Neural crest cell (in vitro differentiated cells): ENCODE results near the gene NME3. TPM values are rescaled to one million over a fixed set of nuclear protein-coding genes. Genes with fewer than 3 reads are reported as not detected.
"Not testable (repeated sequence)": the region's sequence is repeated elsewhere in the genome, so short reads cannot be mapped to it uniquely, and the experiment has no call there.

Experiments used
- DNase-seq: peaks from one replicate; pipeline ENCODE4 v3.0.0; 2021; ENCODE audit warnings: low read depth, mixed read lengths, low spot score
- H3K27ac Mint-ChIP-seq: one replicate; pipeline ENCODE4 v1.8.0; 2021; ENCODE audit warnings: mild to moderate bottlenecking, mixed read lengths; ENCODE audit not compliant: unreplicated experiment
- H3K27me3 Mint-ChIP-seq: 2 replicates; pipeline ENCODE4 v1.8.0; 2021; ENCODE audit warnings: low read depth, mild to moderate bottlenecking, mixed read lengths
- H3K36me3 Mint-ChIP-seq: 2 replicates; pipeline ENCODE4 v1.8.0; 2021; ENCODE audit warnings: low read depth, mild to moderate bottlenecking, mixed read lengths
- H3K4me1 Mint-ChIP-seq: 2 replicates; pipeline ENCODE4 v1.8.0; 2021; ENCODE audit warnings: mixed read lengths
- H3K4me3 Mint-ChIP-seq: one replicate; pipeline ENCODE4 v1.8.0; 2021; ENCODE audit warnings: mild to moderate bottlenecking, mixed read lengths
- H3K9me3 Mint-ChIP-seq: 2 replicates; pipeline ENCODE4 v1.8.0; 2021; ENCODE audit warnings: mixed read lengths
- total RNA-seq: library from RNA; stranded (reverse); gene quantifications from 2 replicates; pipeline ENCODE4 v1.2.1, GENCODE V29; 2021
- TF ChIP-seq, protein P1 (sequence below): fragments of 200-600 bp; sonication (generic); conservative IDR thresholded peaks from 2 replicates; pipeline ENCODE4 v1.5.0; 2021; ENCODE audit warnings: antibody characterized with exemption, mild to moderate bottlenecking

NME3 gene
- total RNA-seq, 1 donor from 2014 or later = 35.0 TPM

DNA sequence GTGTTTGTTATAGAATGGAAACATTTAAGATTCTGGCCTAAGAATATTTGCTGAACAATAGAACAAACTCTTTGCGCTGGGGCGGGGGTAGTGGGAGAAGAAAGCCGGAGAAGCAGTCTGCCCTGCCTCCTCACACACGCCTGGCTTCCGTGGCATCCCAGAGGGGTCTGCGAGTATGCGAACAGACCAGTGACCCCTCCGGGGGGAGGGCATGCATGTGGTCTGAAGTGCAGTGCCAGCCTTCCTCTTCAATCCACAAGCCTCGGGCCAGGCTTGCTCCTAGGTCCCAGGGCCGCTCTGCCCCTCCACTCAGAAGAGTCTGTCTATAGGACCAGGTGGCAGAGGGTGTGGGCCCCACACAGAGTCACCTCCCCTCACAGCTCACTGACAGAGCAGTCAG lies 36.3 kb upstream of the NME3 start:
- no peaks in the 10 kb centered on the region for H3K9me3 Mint-ChIP-seq
- H3K4me1 Mint-ChIP-seq = no peaks in the 10 kb centered on the region

DNA sequence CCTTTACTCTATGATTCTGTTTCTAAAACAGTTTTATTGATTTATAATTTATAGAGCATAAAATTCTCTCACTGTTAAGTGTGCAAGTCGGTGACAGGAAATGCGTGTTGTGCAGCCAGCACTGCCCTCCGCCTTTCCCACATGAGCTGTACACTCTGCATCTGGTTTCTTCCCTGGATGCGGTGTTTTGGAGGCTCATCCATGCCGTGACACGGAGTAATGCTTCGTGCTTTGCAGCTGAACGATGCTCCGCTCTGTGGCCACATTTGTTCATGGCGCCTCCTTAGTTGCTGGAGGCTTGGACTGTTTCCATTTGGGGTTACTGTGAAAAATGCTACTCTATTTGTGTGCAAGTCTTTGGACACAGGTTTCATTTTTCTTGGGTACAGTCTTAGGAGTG lies 29.4 kb upstream of the NME3 start:
- H3K36me3 Mint-ChIP-seq = peaks cover 19% of the 10 kb centered on the region
- no peak for DNase-seq
- no peak overlapping the region for H3K27ac Mint-ChIP-seq
- no peak overlapping the region for H3K4me3 Mint-ChIP-seq
- no peaks in the 10 kb centered on the region for H3K9me3 Mint-ChIP-seq
- H3K27me3 Mint-ChIP-seq = no peaks in the 10 kb centered on the region
- H3K4me1 Mint-ChIP-seq = no peaks in the 10 kb centered on the region
- TF ChIP-seq, protein P1, sequence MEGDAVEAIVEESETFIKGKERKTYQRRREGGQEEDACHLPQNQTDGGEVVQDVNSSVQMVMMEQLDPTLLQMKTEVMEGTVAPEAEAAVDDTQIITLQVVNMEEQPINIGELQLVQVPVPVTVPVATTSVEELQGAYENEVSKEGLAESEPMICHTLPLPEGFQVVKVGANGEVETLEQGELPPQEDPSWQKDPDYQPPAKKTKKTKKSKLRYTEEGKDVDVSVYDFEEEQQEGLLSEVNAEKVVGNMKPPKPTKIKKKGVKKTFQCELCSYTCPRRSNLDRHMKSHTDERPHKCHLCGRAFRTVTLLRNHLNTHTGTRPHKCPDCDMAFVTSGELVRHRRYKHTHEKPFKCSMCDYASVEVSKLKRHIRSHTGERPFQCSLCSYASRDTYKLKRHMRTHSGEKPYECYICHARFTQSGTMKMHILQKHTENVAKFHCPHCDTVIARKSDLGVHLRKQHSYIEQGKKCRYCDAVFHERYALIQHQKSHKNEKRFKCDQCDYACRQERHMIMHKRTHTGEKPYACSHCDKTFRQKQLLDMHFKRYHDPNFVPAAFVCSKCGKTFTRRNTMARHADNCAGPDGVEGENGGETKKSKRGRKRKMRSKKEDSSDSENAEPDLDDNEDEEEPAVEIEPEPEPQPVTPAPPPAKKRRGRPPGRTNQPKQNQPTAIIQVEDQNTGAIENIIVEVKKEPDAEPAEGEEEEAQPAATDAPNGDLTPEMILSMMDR = no peak

More for the DNA sequence above, 36.3 kb upstream of the NME3 start:
- Mint-ChIP-seq H3K27me3 (no peaks in the 10 kb centered on the region), H3K27ac (no peak overlapping the region), H3K4me3 (no peak overlapping the region), H3K36me3 (peaks cover 11% of the 10 kb centered on the region)
- no peak for DNase-seq
- TF ChIP-seq, protein P1 = no peak

DNA sequence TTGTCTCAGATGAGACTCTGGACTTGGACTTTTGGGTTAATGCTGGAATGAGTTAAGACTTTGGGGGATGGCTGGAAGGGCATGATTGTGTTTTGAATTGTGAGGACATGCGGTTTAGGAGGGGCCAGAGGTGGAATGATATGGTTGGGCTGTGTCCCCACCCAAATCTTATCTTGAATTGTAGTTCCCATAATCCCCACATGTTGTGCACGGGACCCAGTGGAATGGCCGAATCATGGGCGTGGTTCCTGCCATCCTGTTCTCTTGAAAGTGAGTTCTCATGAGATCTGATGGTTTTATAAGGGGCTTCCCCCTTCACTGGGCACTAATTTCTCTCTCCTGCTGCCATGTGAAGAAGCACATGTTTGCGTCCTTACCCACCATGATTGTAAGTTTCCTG lies 27.9 kb upstream of the NME3 start:
- H3K27me3 Mint-ChIP-seq, DNase-seq, H3K4me3 Mint-ChIP-seq, H3K4me1 Mint-ChIP-seq, H3K9me3 Mint-ChIP-seq, H3K27ac Mint-ChIP-seq: not testable (repeated sequence)
- peaks cover 16% of the 10 kb centered on the region for H3K36me3 Mint-ChIP-seq

DNA sequence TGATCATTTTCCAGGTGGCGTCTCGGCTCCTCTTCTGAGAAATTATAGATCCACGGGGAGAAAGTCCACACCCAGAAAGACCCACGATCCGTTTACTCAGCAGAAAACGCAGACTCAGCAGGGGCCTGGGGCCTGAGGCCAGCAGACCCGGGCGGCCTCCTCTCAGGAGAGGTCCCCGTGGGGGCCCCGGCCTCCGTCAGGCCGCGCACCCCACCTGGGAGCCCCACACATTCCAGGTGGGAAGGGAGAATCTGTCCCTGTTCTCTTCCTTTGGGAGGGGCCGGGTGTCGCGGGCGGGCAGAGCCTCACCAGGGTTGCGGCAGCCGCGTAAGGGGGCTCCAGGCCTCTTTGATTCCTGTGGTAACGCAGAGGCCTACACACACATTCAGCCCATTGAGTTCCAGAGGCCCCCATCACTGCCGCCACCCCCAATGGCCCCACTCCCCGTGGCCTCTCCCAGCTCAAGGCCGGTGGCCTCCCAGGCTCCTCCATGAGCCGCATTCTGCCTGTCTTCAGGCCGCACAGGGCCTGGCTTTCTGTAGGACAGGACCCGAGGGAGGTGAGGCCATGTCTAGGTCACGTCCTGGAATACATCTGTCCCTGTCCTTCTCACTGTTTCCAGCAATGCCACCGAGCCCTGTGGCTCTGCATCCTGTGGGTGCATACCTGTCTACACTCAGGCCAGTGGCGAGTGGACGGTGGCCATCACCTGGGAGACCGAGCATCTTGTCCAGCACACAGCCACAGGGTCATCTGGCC lies 23.7 kb upstream of the NME3 start:
- H3K27me3 Mint-ChIP-seq = no peaks in the 10 kb centered on the region
- DNase-seq = no peak
- peaks cover 14% of the 10 kb centered on the region for H3K36me3 Mint-ChIP-seq
- no peaks in the 10 kb centered on the region for H3K9me3 Mint-ChIP-seq
- no peaks in the 10 kb centered on the region for H3K4me1 Mint-ChIP-seq
- H3K27ac Mint-ChIP-seq = no peak overlapping the region
- TF ChIP-seq, protein P1 = no peak
- H3K4me3 Mint-ChIP-seq = no peak overlapping the region

DNA sequence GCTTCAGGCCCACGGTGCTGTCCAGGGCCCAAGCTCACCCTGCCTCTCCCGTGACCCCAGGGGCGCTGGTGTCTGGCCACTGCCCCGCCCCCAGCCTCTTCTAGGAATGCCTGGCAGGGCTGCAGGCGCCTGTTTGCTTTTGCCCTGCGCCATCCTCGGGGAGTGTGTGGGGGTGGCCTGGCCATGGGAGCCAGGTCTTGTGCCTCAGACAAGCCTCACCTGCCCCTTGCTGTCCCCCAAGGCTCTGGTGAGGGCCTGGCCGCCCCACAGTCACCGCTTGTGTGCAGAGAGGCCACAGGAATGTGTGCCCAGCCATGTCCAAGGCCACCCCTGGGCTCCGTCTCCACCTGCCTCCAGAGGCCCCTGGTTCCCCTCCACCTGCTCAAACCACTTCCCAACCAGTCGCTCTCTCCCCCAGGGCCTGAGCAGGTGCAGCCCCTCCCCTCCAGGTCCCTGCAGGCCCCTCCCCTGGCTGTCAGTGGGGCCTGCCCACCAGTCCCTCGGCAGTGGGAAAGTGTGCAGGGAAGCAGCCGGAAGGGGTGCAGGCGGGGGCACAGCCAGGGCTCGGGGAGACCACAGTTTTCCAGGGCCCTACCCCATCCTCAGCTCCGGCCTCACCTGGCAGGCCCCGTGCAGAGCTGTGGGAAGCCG lies 23.0 kb upstream of the NME3 start:
- no peak for DNase-seq
- no peaks in the 10 kb centered on the region for H3K4me1 Mint-ChIP-seq
- no peak overlapping the region for H3K4me3 Mint-ChIP-seq
- peaks cover 11% of the 10 kb centered on the region for H3K36me3 Mint-ChIP-seq
- H3K27ac Mint-ChIP-seq = no peak overlapping the region
- no peaks in the 10 kb centered on the region for H3K27me3 Mint-ChIP-seq
- TF ChIP-seq, protein P1 = no peak
- no peaks in the 10 kb centered on the region for H3K9me3 Mint-ChIP-seq

DNA sequence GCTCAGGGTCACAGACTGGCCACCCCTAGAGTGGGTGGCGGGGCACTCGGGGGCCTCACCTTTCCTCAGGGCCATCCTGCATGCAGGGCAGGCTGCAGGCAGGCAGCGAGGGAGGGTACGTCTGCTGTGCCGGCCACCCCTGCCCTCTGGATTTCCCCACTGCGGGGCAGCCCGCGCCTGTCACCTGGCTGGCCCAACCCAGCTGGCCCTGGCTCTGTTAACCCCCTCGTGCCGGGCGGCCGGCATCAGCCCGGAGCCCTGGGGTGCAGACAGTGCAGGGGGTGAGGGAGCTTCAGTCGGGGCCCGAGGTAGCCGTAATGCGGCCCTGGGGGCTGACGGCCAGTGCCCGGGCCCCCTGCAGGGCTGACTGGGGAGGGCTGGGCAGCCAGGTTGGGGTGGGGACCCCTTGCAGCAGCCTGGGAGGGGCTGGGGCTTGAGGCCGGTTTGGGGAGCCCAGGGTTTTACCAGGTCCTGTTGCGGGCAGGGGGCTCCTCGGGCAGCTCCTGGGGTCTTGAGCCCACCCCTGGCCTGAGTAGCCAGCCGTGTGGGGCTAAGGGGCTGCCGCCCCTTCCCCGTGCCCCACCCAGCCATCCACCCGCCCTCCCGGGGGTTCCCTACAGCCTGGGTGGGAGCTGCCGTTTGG lies 22.4 kb upstream of the NME3 start, which contains the start of gene IGFALS:
IGFALS (minus strand) TSS at position 128 of the 643 bp plus-strand sequence; CDS start at position 75, 53 bp downstream.
- no peak within 1 kb of the TSS for H3K4me3 Mint-ChIP-seq
- H3K9me3 Mint-ChIP-seq = no peaks in the 10 kb centered on the region
- no peaks in the 10 kb centered on the region for H3K4me1 Mint-ChIP-seq
- peaks cover 6% of the 10 kb centered on the region for H3K36me3 Mint-ChIP-seq
- TF ChIP-seq, protein P1 = no peak
- no peak for DNase-seq
- H3K27ac Mint-ChIP-seq = no peak within 1 kb of the TSS
- H3K27me3 Mint-ChIP-seq = no peaks in the 10 kb centered on the region
